Hematopoietic multipotent progenitor cell treated with erythropoietin and hydrocortisone succinate and interleukin-3 and kit ligand, for 8 days (in vitro differentiated cells): ENCODE results near the gene RAI14.
"Not testable (repeated sequence)": the region's sequence is repeated elsewhere in the genome, so short reads cannot be mapped to it uniquely, and the experiment has no call there.

Experiments
- DNase-seq: peaks from one replicate; pipeline ENCODE4 v3.0.0-alpha.2; 2015

Gene RAI14

GRCh38 chr5:34778091-34778850, 122.1 kb downstream of the RAI14 start:
- no peak for DNase-seq

GRCh38 chr5:34783892-34784291, 127.8 kb downstream of the RAI14 start:
- not testable (repeated sequence) for DNase-seq

GRCh38 chr5:34787035-34787434, 130.9 kb downstream of the RAI14 start:
- no peak for DNase-seq

- no peak for DNase-seq
Observed at GRCh38 chr5:34789021-34789531, 132.9 kb downstream of the RAI14 start.

GRCh38 chr5:34789639-34790038, 133.5 kb downstream of the RAI14 start:
- no peak for DNase-seq

GRCh38 chr5:34790069-34790468, 133.9 kb downstream of the RAI14 start:
- DNase-seq, result no peak

GRCh38 chr5:34791761-34792244, 135.7 kb downstream of the RAI14 start:
- DNase-seq, result no peak

- no peak for DNase-seq
Observed at GRCh38 chr5:34802834-34803563, 146.9 kb downstream of the RAI14 start.

GRCh38 chr5:34803974-34804732, 148.0 kb downstream of the RAI14 start:
- DNase-seq, result no peak

GRCh38 chr5:34804913-34805312, 148.8 kb downstream of the RAI14 start:
- DNase-seq, result no peak

- no peak for DNase-seq
Observed at GRCh38 chr5:34806532-34806931, 150.4 kb downstream of the RAI14 start.

GRCh38 chr5:34811706-34812105, 155.6 kb downstream of the RAI14 start:
- no peak for DNase-seq

- no peak for DNase-seq
Observed at GRCh38 chr5:34813509-34813908, 157.4 kb downstream of the RAI14 start.

GRCh38 chr5:34817558-34818351, 161.6 kb downstream of the RAI14 start:
- no peak for DNase-seq

GRCh38 chr5:34818717-34819116, 162.6 kb downstream of the RAI14 start:
- no peak for DNase-seq

- no peak for DNase-seq
Observed at GRCh38 chr5:34820593-34820992, 164.5 kb downstream of the RAI14 start.

GRCh38 chr5:34822956-34823715, 167.0 kb downstream of the RAI14 start:
- DNase-seq, result no peak

GRCh38 chr5:34826347-34826746, 170.2 kb downstream of the RAI14 start:
- DNase-seq, result no peak

- DNase-seq, result no peak
Observed at GRCh38 chr5:34827588-34828506, 171.7 kb downstream of the RAI14 start.

GRCh38 chr5:34830827-34831226, 174.7 kb downstream of the RAI14 start:
- not testable (repeated sequence) for DNase-seq
